HepG2 (cell line): ENCODE data around the gene RPL18. TPM values are rescaled to one million over a fixed set of nuclear protein-coding genes. Genes with fewer than 3 reads are reported as not detected.

ENCODE experiments used
- HNF1B ChIP-seq: sonication (generic); formaldehyde crosslinking; IDR thresholded peaks from 2 replicates; pipeline ENCODE4 v1.5.1; 2020; ENCODE audit warnings: mild to moderate bottlenecking, moderate library complexity, missing genetic modification reagents
- HNRNPLL ChIP-seq: fragments of 200-400 bp; formaldehyde crosslinking; IDR thresholded peaks from 2 replicates; pipeline ENCODE4 v1.6.1; 2017; ENCODE audit warnings: mild to moderate bottlenecking, low read depth, low read length; ENCODE audit not compliant: poor library complexity, severe bottlenecking
- KMT2A ChIP-seq: sonication (generic); formaldehyde crosslinking; IDR thresholded peaks from 2 replicates; pipeline ENCODE4 v1.4.0; 2020; ENCODE audit warnings: missing genetic modification reagents
- TOPORS ChIP-seq: sonication (generic); formaldehyde crosslinking; IDR thresholded peaks from 2 replicates; pipeline ENCODE4 v1.8.0; 2023; ENCODE audit warnings: mild to moderate bottlenecking, missing genetic modification reagents
- ZFP36L1 ChIP-seq: sonication (generic); formaldehyde crosslinking; IDR thresholded peaks from 2 replicates; pipeline ENCODE4 v1.8.0; 2022; ENCODE audit warnings: mild to moderate bottlenecking, missing genetic modification reagents, moderate library complexity
- ZNF576 ChIP-seq: sonication (generic); formaldehyde crosslinking; IDR thresholded peaks from 2 replicates; pipeline ENCODE4 v1.4.0; 2020; ENCODE audit warnings: mild to moderate bottlenecking, missing genetic modification reagents
- ZSCAN22 ChIP-seq: sonication (generic); formaldehyde crosslinking; IDR thresholded peaks from 2 replicates; pipeline ENCODE4 v1.4.0; 2020; ENCODE audit warnings: mild to moderate bottlenecking, missing genetic modification reagents
- polyA plus RNA-seq, 8 experiments: library from polyadenylated mRNA; depleted of rRNA in 3 of 8; stranded (reverse) in 7 of 8; unstranded in 1 of 8; fragments of >200 nt; fragmentation: Illumina TruSeq in 4 of 8; extraction: Trizol in 4 of 8; gene quantifications; 2 replicates each; pipeline versions ENCODE4 v1.2.1 to v1.2.3, GENCODE V29; 2011 to 2016; ENCODE audit warnings: low read depth in 4 of 8, missing spikeins in 1 of 8, mixed read lengths in 1 of 8; ENCODE audit not compliant: insufficient read depth in 1 of 8
- total RNA-seq, 5 experiments: library from RNA; depleted of rRNA; stranded (reverse); fragments of >200 nt; fragmentation: Illumina TruSeq; extraction: Trizol; gene quantifications; 2 replicates each; pipeline ENCODE4 v1.2.3, GENCODE V29; 2016; ENCODE audit warnings: low read depth in 1 of 5
- TF ChIP-seq, protein P1 (sequence below): sonication (generic); formaldehyde crosslinking; IDR thresholded peaks from 2 replicates; pipeline ENCODE4 v1.4.0; 2020; ENCODE audit warnings: low read depth, missing genetic modification reagents
- TF ChIP-seq, protein P2 (sequence below): sonication (generic); formaldehyde crosslinking; IDR thresholded peaks from 2 replicates; pipeline ENCODE4 v1.9.0; 2021; ENCODE audit warnings: mild to moderate bottlenecking, missing genetic modification reagents
- TF ChIP-seq, protein P3 (sequence below): sonication (generic); formaldehyde crosslinking; conservative IDR thresholded peaks from 2 replicates; pipeline ENCODE4 v1.4.0; 2020; ENCODE audit warnings: mild to moderate bottlenecking, missing genetic modification reagents, moderate library complexity

Gene RPL18
- total and polyA plus RNA-seq, 2 of the 13 experiments (the other 11 are each of a cell fraction or from before 2014, with no cell fraction given): 1,485 to 1,639 TPM

DNA sequence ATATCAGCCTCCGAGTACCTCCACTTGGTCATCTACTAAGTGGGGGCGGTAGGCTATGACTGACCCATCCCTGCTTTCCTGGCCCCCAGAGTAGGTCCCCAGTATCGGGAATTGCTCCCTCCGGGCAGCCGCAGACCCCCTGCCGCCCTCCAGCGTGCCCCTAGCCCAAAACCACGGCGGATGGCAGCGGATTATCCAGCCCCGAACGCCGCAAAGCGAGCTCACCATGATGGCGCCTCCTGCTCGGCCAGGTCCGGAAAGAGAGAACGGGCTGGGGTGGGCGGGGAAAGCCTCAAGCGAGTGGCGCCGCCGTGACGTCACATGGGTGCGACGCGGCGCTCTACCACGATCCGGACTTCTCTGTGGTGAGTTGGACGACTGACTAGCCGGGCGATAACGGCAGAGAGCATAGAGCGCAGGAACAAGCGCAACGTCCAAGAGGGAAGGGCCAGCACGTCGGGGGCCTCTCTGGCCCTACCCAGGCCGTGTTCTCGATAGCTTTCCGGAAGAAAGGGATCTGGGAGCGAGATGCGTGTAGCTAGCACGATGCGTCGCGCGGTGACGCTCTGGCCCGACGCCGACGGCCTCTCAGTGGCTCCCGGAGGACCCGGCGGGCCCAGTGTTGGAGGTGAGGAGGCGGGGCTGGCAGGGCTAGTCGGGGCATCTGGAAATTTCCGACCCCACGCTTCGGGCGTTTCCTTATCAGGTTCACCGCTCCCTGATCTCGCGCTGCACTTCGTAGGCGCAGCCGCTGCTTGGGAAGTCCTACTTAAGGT is at the start of gene RPL18, which contains the start of gene SPHK2 (continued):
- TF ChIP-seq, protein P1, sequence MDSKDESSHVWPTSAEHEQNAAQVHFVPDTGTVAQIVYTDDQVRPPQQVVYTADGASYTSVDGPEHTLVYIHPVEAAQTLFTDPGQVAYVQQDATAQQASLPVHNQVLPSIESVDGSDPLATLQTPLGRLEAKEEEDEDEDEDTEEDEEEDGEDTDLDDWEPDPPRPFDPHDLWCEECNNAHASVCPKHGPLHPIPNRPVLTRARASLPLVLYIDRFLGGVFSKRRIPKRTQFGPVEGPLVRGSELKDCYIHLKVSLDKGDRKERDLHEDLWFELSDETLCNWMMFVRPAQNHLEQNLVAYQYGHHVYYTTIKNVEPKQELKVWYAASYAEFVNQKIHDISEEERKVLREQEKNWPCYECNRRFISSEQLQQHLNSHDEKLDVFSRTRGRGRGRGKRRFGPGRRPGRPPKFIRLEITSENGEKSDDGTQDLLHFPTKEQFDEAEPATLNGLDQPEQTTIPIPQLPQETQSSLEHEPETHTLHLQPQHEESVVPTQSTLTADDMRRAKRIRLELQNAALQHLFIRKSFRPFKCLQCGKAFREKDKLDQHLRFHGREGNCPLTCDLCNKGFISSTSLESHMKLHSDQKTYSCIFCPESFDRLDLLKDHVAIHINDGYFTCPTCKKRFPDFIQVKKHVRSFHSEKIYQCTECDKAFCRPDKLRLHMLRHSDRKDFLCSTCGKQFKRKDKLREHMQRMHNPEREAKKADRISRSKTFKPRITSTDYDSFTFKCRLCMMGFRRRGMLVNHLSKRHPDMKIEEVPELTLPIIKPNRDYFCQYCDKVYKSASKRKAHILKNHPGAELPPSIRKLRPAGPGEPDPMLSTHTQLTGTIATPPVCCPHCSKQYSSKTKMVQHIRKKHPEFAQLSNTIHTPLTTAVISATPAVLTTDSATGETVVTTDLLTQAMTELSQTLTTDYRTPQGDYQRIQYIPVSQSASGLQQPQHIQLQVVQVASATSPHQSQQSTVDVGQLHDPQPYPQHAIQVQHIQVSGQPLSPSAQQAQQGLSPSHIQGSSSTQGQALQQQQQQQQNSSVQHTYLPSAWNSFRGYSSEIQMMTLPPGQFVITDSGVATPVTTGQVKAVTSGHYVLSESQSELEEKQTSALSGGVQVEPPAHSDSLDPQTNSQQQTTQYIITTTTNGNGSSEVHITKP (CRISPR knock-in tag): peak; percentile 91; the same call in 1 of the 2 replicates
- 0 out of 2 replicates have a peak, but pooled peaks have one; percentile 55 for TF ChIP-seq ZFP36L1 (CRISPR knock-in tag)
- peak; percentile 34; the same call in 1 of the 2 replicates for TF ChIP-seq TOPORS
- TF ChIP-seq HNF1B (CRISPR knock-in tag): peak; percentile 79; the same call in 1 of the 2 replicates
- TF ChIP-seq, protein P2, sequence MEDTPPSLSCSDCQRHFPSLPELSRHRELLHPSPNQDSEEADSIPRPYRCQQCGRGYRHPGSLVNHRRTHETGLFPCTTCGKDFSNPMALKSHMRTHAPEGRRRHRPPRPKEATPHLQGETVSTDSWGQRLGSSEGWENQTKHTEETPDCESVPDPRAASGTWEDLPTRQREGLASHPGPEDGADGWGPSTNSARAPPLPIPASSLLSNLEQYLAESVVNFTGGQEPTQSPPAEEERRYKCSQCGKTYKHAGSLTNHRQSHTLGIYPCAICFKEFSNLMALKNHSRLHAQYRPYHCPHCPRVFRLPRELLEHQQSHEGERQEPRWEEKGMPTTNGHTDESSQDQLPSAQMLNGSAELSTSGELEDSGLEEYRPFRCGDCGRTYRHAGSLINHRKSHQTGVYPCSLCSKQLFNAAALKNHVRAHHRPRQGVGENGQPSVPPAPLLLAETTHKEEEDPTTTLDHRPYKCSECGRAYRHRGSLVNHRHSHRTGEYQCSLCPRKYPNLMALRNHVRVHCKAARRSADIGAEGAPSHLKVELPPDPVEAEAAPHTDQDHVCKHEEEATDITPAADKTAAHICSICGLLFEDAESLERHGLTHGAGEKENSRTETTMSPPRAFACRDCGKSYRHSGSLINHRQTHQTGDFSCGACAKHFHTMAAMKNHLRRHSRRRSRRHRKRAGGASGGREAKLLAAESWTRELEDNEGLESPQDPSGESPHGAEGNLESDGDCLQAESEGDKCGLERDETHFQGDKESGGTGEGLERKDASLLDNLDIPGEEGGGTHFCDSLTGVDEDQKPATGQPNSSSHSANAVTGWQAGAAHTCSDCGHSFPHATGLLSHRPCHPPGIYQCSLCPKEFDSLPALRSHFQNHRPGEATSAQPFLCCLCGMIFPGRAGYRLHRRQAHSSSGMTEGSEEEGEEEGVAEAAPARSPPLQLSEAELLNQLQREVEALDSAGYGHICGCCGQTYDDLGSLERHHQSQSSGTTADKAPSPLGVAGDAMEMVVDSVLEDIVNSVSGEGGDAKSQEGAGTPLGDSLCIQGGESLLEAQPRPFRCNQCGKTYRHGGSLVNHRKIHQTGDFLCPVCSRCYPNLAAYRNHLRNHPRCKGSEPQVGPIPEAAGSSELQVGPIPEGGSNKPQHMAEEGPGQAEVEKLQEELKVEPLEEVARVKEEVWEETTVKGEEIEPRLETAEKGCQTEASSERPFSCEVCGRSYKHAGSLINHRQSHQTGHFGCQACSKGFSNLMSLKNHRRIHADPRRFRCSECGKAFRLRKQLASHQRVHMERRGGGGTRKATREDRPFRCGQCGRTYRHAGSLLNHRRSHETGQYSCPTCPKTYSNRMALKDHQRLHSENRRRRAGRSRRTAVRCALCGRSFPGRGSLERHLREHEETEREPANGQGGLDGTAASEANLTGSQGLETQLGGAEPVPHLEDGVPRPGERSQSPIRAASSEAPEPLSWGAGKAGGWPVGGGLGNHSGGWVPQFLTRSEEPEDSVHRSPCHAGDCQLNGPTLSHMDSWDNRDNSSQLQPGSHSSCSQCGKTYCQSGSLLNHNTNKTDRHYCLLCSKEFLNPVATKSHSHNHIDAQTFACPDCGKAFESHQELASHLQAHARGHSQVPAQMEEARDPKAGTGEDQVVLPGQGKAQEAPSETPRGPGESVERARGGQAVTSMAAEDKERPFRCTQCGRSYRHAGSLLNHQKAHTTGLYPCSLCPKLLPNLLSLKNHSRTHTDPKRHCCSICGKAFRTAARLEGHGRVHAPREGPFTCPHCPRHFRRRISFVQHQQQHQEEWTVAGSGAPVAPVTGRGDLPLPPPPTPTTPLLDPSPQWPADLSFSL: no peak
- TF ChIP-seq KMT2A (CRISPR knock-in tag): peak; percentile 91
- TF ChIP-seq, protein P3, sequence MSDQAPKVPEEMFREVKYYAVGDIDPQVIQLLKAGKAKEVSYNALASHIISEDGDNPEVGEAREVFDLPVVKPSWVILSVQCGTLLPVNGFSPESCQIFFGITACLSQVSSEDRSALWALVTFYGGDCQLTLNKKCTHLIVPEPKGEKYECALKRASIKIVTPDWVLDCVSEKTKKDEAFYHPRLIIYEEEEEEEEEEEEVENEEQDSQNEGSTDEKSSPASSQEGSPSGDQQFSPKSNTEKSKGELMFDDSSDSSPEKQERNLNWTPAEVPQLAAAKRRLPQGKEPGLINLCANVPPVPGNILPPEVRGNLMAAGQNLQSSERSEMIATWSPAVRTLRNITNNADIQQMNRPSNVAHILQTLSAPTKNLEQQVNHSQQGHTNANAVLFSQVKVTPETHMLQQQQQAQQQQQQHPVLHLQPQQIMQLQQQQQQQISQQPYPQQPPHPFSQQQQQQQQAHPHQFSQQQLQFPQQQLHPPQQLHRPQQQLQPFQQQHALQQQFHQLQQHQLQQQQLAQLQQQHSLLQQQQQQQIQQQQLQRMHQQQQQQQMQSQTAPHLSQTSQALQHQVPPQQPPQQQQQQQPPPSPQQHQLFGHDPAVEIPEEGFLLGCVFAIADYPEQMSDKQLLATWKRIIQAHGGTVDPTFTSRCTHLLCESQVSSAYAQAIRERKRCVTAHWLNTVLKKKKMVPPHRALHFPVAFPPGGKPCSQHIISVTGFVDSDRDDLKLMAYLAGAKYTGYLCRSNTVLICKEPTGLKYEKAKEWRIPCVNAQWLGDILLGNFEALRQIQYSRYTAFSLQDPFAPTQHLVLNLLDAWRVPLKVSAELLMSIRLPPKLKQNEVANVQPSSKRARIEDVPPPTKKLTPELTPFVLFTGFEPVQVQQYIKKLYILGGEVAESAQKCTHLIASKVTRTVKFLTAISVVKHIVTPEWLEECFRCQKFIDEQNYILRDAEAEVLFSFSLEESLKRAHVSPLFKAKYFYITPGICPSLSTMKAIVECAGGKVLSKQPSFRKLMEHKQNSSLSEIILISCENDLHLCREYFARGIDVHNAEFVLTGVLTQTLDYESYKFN: peak; percentile 72
- TF ChIP-seq HNRNPLL: peak; percentile 90
- 0 out of 2 replicates have a peak, but pooled peaks have one; percentile 25 for TF ChIP-seq ZSCAN22
- no peak for TF ChIP-seq ZNF576 (CRISPR knock-in tag)
